Thymus (tissue), 11 donors: Measurements from ENCODE around the gene DAAM1. TPM values are rescaled to one million over a fixed set of nuclear protein-coding genes. Genes with fewer than 3 reads are reported as not detected.

Experiments
- DNase-seq, 9 donors: peaks; one replicate each; pipeline ENCODE4 v3.0.0-alpha.2; 2013; ENCODE audit warnings: low spot score in 9 of 9, low read depth in 6 of 9, missing footprints in 1 of 9
- H3K27ac ChIP-seq, 2 donors: one replicate each; pipeline ENCODE4 v1.5.1; 2013; ENCODE audit warnings: control low read depth in 1 of 2, low read depth in 1 of 2, low read length in 1 of 2, mild to moderate bottlenecking in 1 of 2, moderate library complexity in 1 of 2
- H3K27me3 ChIP-seq, 2 donors: one replicate each; pipeline ENCODE4 v1.5.1; 2013; ENCODE audit warnings: low read length in 1 of 2; ENCODE audit not compliant: control insufficient read depth in 2 of 2, insufficient read depth in 1 of 2
- H3K36me3 ChIP-seq, 2 donors: one replicate each; pipeline ENCODE4 v1.5.1; 2013; ENCODE audit warnings: low read length in 1 of 2, mild to moderate bottlenecking in 1 of 2, moderate library complexity in 1 of 2; ENCODE audit not compliant: control insufficient read depth in 2 of 2, insufficient read depth in 2 of 2
- H3K4me1 ChIP-seq, 2 donors: one replicate each; pipeline ENCODE4 v1.5.1; 2013; ENCODE audit warnings: low read length in 2 of 2; ENCODE audit not compliant: control insufficient read depth in 2 of 2, insufficient read depth in 2 of 2
- H3K4me3 ChIP-seq, 2 donors: one replicate each; pipeline ENCODE4 v1.5.1; 2013; ENCODE audit warnings: low read length in 2 of 2, control low read depth in 1 of 2, mild to moderate bottlenecking in 1 of 2
- H3K9me3 ChIP-seq, 2 donors: one replicate each; pipeline ENCODE4 v1.5.1; 2013; ENCODE audit warnings: low read length in 1 of 2, mild to moderate bottlenecking in 1 of 2; ENCODE audit not compliant: control insufficient read depth in 2 of 2, insufficient read depth in 1 of 2
- WGBS: extraction: QIAGEN DNeasy Blood & Tissue Kit; methylation state at CpG from one replicate; pipeline ENCODE4 v1.1.7; 2013; 5-methylcytosine and 5-hydroxymethylcytosine counted together
- polyA plus RNA-seq: library from polyadenylated mRNA; stranded (reverse); fragments of 200-250 nt; gene quantifications from one replicate; pipeline ENCODE4 v1.2.3, GENCODE V29; 2013
- total RNA-seq: library from RNA; stranded (reverse); fragments of 120-200 nt; gene quantifications from one replicate; pipeline ENCODE4 v1.2.4, GENCODE V29; 2013
- donor health status: healthy.

DAAM1 gene
- total and polyA plus RNA-seq, 2 donors = 8.9 to 11.3 TPM

DNA sequence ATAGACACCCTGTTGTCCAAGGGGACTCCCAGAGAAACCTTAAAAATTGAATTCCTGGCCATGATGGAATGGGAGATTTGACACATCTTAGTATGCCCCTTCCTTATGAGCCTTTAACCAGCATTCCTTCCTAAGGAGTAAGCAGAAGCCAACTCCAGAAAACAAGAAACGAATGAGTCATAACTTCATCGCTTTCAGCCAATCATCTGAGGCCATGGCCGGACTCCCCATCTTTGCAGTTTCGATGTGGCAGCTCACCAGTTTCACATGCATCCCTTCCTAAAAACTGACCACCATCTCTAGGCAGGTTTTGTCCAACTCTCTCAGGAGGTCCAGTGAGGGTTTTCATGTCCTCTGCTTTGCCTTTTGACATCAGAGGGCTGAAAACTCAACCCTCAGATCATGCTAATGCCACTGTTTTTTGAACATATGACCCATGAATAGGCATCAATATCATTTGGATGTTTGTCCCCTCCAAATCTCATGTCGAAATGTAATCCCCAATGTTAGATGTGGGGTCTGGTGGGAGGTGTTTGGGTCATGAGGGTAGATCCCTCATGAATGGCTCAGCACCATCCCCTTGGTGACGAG lies 19.9 kb downstream of the DAAM1 start:
- H3K36me3 ChIP-seq = no peaks in the 10 kb centered on the region
- no peak for DNase-seq
- H3K9me3 ChIP-seq = no peaks in the 10 kb centered on the region
- H3K4me3 ChIP-seq = no peak overlapping the region
- H3K27me3 ChIP-seq = no peaks in the 10 kb centered on the region
- WGBS = 98% methylated on average over 6 of the region's 6 CpGs
- H3K27ac ChIP-seq = no peak overlapping the region
- no peaks in the 10 kb centered on the region for H3K4me1 ChIP-seq

- H3K4me1 ChIP-seq = no peaks in the 10 kb centered on the region
- no peaks in the 10 kb centered on the region for H3K27me3 ChIP-seq
- no peak for DNase-seq
- H3K36me3 ChIP-seq = no peaks in the 10 kb centered on the region
- H3K27ac ChIP-seq = no peak overlapping the region
- no peaks in the 10 kb centered on the region for H3K9me3 ChIP-seq
- 98% methylated on average over 1 of the region's 1 CpG for WGBS
- no peak overlapping the region for H3K4me3 ChIP-seq
Observed at GRCh38 chr14:59208954-59209353, 20.5 kb downstream of the DAAM1 start.

- no peak overlapping the region for H3K4me3 ChIP-seq
- no peaks in the 10 kb centered on the region for H3K4me1 ChIP-seq
- no peak overlapping the region for H3K27ac ChIP-seq
- H3K36me3 ChIP-seq = no peaks in the 10 kb centered on the region
- H3K27me3 ChIP-seq = no peaks in the 10 kb centered on the region
- DNase-seq = no peak
- H3K9me3 ChIP-seq = no peaks in the 10 kb centered on the region
Observed at GRCh38 chr14:59210621-59211020, 22.2 kb downstream of the DAAM1 start.

DNA sequence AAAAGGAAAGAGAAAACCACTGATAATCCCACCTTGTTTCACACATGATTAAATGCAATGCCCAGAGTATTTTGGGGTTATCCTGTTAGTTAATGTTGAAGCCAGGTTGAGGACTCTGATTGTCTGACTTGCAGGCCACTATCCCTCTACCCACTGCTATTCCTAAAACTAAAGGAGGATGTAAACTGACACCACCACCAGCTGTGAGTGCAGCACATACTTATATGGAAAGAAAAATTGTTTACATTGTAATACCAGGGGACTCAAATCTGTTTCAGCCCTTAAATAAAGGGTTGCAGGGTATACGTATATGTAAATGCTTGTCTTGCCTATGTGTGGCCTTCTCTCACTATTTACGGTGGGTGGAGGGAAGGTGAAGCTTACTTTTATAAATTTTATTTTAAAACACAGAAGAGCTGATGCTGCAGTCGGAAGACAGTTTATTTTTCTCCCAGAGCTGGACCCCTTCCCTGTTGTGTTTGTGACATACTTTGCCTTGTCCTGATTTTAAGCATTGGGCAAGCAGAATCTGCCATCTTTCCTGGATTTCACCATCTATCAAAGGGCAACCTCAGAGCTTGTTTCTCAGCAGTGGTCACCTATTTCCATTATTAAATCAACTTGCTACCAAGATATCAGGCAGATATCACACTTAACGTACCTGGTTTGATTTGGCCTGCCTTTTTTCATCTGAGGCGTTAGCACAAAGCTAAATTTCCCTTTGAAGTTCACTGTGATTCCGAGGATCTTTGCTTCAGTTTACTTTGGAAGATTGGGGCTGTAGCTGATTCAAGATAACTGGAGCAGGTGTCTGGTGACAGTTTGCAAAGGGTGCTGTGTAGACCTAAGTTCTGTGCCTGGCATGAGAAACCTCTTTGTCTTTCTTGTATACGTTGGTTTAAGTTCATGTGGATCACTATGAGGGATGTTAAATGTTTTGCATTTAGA lies 25.2 kb downstream of the DAAM1 start:
- no peaks in the 10 kb centered on the region for H3K27me3 ChIP-seq
- 95% methylated on average over 7 of the region's 7 CpGs for WGBS
- no peaks in the 10 kb centered on the region for H3K4me1 ChIP-seq
- H3K36me3 ChIP-seq = no peaks in the 10 kb centered on the region
- H3K4me3 ChIP-seq = no peak overlapping the region
- H3K9me3 ChIP-seq = no peaks in the 10 kb centered on the region
- peak in 1 of 9 donors; percentile 22 for DNase-seq
- peak overlapping the region in 1 of 2 donors; percentile 16 for H3K27ac ChIP-seq

GRCh38 chr14:59214702-59215302 lies 26.3 kb downstream of the DAAM1 start:
- H3K27ac ChIP-seq = no peak overlapping the region
- H3K9me3 ChIP-seq = no peaks in the 10 kb centered on the region
- no peaks in the 10 kb centered on the region for H3K36me3 ChIP-seq
- no peaks in the 10 kb centered on the region for H3K4me1 ChIP-seq
- H3K4me3 ChIP-seq = no peak overlapping the region
- no peak for DNase-seq
- no peaks in the 10 kb centered on the region for H3K27me3 ChIP-seq
- WGBS = 97% methylated on average over 3 of the region's 3 CpGs

DNA sequence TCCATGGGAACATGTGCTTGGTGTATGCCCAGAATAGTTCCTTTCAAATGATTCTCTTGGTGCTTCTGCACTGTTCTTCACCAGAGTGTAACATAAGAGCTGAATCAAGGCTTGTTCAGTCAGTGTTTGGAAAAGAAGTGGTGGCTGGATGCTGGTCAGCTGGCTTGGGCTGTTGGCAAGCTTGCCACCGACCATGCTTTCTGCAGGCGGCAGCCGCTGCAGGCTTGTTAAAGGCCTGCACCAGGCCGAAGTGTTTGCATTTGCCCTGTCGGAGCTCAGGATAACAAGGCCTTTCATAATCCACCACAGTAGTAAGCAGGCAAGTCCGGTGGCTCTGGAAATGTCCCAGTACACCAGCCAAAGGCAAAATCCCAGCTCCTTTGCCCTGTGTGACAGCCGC lies 26.9 kb downstream of the DAAM1 start:
- no peaks in the 10 kb centered on the region for H3K36me3 ChIP-seq
- no peak for DNase-seq
- no peak overlapping the region for H3K27ac ChIP-seq
- H3K4me1 ChIP-seq = no peaks in the 10 kb centered on the region
- H3K4me3 ChIP-seq = no peak overlapping the region
- WGBS = 95% methylated on average over 7 of the region's 7 CpGs
- H3K9me3 ChIP-seq = no peaks in the 10 kb centered on the region
- no peaks in the 10 kb centered on the region for H3K27me3 ChIP-seq

GRCh38 chr14:59215757-59216156 lies 27.3 kb downstream of the DAAM1 start:
- H3K4me3 ChIP-seq = no peak overlapping the region
- DNase-seq = no peak
- H3K27ac ChIP-seq = no peak overlapping the region
- H3K4me1 ChIP-seq = no peaks in the 10 kb centered on the region
- no peaks in the 10 kb centered on the region for H3K27me3 ChIP-seq
- no peaks in the 10 kb centered on the region for H3K36me3 ChIP-seq
- H3K9me3 ChIP-seq = no peaks in the 10 kb centered on the region
- 97% methylated on average over 4 of the region's 4 CpGs for WGBS

DNA sequence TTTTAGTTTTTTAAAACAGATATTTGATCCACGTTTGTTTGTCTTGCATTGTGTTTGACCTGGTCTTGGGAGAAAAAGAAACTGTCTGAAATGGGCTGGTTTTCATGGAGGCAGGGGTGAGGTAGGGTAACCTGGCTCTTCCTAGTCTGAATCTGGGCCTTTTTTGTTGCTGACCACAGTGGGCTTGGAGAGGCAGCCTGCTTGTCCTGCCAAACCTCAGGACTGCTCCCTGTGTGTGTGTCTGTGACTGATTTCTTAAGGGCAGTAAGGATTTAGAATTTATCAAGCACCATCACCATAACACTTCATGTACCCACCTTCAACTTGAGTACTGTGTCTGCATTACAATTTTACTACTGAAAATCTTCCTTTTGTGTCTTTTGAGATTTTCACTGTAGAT lies 28.5 kb downstream of the DAAM1 start:
- H3K27me3 ChIP-seq = no peaks in the 10 kb centered on the region
- no peaks in the 10 kb centered on the region for H3K36me3 ChIP-seq
- no peaks in the 10 kb centered on the region for H3K4me1 ChIP-seq
- no peak overlapping the region for H3K27ac ChIP-seq
- 91% methylated on average over 1 of the region's 1 CpG for WGBS
- no peak overlapping the region for H3K4me3 ChIP-seq
- DNase-seq = no peak
- H3K9me3 ChIP-seq = no peaks in the 10 kb centered on the region

- H3K27me3 ChIP-seq = no peaks in the 10 kb centered on the region
- DNase-seq = no peak
- no peaks in the 10 kb centered on the region for H3K4me1 ChIP-seq
- no peak overlapping the region for H3K27ac ChIP-seq
- WGBS = 97% methylated on average over 2 of the region's 2 CpGs
- no peaks in the 10 kb centered on the region for H3K9me3 ChIP-seq
- no peak overlapping the region for H3K4me3 ChIP-seq
- no peaks in the 10 kb centered on the region for H3K36me3 ChIP-seq
Observed at GRCh38 chr14:59221568-59221967, 33.1 kb downstream of the DAAM1 start.
